ENCODE results near the gene FREY1. TPM values are rescaled to one million over a fixed set of nuclear protein-coding genes. Genes with fewer than 3 reads are reported as not detected.

Gene FREY1
- total and polyA plus RNA-seq, 2 of the 8 experiments (the other 6 are each of a cell fraction or from before 2014, with no cell fraction given), result 0.32 to 1.1 TPM

- TF ChIP-seq, protein P1, sequence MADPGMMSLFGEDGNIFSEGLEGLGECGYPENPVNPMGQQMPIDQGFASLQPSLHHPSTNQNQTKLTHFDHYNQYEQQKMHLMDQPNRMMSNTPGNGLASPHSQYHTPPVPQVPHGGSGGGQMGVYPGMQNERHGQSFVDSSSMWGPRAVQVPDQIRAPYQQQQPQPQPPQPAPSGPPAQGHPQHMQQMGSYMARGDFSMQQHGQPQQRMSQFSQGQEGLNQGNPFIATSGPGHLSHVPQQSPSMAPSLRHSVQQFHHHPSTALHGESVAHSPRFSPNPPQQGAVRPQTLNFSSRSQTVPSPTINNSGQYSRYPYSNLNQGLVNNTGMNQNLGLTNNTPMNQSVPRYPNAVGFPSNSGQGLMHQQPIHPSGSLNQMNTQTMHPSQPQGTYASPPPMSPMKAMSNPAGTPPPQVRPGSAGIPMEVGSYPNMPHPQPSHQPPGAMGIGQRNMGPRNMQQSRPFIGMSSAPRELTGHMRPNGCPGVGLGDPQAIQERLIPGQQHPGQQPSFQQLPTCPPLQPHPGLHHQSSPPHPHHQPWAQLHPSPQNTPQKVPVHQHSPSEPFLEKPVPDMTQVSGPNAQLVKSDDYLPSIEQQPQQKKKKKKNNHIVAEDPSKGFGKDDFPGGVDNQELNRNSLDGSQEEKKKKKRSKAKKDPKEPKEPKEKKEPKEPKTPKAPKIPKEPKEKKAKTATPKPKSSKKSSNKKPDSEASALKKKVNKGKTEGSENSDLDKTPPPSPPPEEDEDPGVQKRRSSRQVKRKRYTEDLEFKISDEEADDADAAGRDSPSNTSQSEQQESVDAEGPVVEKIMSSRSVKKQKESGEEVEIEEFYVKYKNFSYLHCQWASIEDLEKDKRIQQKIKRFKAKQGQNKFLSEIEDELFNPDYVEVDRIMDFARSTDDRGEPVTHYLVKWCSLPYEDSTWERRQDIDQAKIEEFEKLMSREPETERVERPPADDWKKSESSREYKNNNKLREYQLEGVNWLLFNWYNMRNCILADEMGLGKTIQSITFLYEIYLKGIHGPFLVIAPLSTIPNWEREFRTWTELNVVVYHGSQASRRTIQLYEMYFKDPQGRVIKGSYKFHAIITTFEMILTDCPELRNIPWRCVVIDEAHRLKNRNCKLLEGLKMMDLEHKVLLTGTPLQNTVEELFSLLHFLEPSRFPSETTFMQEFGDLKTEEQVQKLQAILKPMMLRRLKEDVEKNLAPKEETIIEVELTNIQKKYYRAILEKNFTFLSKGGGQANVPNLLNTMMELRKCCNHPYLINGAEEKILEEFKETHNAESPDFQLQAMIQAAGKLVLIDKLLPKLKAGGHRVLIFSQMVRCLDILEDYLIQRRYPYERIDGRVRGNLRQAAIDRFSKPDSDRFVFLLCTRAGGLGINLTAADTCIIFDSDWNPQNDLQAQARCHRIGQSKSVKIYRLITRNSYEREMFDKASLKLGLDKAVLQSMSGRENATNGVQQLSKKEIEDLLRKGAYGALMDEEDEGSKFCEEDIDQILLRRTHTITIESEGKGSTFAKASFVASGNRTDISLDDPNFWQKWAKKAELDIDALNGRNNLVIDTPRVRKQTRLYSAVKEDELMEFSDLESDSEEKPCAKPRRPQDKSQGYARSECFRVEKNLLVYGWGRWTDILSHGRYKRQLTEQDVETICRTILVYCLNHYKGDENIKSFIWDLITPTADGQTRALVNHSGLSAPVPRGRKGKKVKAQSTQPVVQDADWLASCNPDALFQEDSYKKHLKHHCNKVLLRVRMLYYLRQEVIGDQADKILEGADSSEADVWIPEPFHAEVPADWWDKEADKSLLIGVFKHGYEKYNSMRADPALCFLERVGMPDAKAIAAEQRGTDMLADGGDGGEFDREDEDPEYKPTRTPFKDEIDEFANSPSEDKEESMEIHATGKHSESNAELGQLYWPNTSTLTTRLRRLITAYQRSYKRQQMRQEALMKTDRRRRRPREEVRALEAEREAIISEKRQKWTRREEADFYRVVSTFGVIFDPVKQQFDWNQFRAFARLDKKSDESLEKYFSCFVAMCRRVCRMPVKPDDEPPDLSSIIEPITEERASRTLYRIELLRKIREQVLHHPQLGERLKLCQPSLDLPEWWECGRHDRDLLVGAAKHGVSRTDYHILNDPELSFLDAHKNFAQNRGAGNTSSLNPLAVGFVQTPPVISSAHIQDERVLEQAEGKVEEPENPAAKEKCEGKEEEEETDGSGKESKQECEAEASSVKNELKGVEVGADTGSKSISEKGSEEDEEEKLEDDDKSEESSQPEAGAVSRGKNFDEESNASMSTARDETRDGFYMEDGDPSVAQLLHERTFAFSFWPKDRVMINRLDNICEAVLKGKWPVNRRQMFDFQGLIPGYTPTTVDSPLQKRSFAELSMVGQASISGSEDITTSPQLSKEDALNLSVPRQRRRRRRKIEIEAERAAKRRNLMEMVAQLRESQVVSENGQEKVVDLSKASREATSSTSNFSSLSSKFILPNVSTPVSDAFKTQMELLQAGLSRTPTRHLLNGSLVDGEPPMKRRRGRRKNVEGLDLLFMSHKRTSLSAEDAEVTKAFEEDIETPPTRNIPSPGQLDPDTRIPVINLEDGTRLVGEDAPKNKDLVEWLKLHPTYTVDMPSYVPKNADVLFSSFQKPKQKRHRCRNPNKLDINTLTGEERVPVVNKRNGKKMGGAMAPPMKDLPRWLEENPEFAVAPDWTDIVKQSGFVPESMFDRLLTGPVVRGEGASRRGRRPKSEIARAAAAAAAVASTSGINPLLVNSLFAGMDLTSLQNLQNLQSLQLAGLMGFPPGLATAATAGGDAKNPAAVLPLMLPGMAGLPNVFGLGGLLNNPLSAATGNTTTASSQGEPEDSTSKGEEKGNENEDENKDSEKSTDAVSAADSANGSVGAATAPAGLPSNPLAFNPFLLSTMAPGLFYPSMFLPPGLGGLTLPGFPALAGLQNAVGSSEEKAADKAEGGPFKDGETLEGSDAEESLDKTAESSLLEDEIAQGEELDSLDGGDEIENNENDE (IDR thresholded peaks at IDR 0.05; ENCODE audit: insufficient replicate concordance, low read length), result no peak
- TF ChIP-seq KDM4A (IDR thresholded peaks at IDR 0.05; ENCODE audit: low read depth, low read length, severe bottlenecking) (no peak), POLR2A (IDR thresholded peaks at IDR 0.05; ENCODE audit: control extremely low read depth in 1 of 2, low read depth in 2 of 2, low read length in 2 of 2) (no peak), NRF1 (IDR thresholded peaks at IDR 0.05; ENCODE audit: low read depth, low read length) (no peak), ZNF274 (IDR thresholded peaks at IDR 0.05; ENCODE audit: borderline replicate concordance, extremely low read depth, low read length) (no peak), SP1 (IDR thresholded peaks at IDR 0.05; ENCODE audit: low read depth, low read length) (no peak), MAFK (IDR thresholded peaks at IDR 0.05; ENCODE audit: low read depth, low read length) (no peak)
These were observed 19.5 kb downstream of the FREY1 start (continued) for GRCh38 chr11:45887587-45887986.
